Rectal smooth muscle tissue (tissue), 1 donor: ENCODE data around the gene HAND2.
A peak's percentile ranks its signal among the peaks of the same experiment; 100 is the strongest.

ENCODE experiments used
- H3K27ac ChIP-seq: one replicate; pipeline ENCODE4 v1.7.0; 2013; ENCODE audit warnings: low read depth, low read length, inconsistent platforms
- H3K27me3 ChIP-seq: one replicate; pipeline ENCODE4 v1.7.0; 2013; ENCODE audit warnings: low read length; ENCODE audit not compliant: control insufficient read depth, insufficient read depth
- H3K36me3 ChIP-seq: one replicate; pipeline ENCODE4 v1.7.0; 2013; ENCODE audit warnings: low read length; ENCODE audit not compliant: control insufficient read depth, insufficient read depth
- H3K4me1 ChIP-seq: one replicate; pipeline ENCODE4 v1.7.0; 2013; ENCODE audit warnings: low read length; ENCODE audit not compliant: control insufficient read depth, insufficient read depth
- H3K4me3 ChIP-seq: one replicate; pipeline ENCODE4 v1.7.0; 2013; ENCODE audit warnings: low read length
- H3K9ac ChIP-seq: one replicate; pipeline ENCODE4 v1.7.0; 2013; ENCODE audit warnings: low read length

The HAND2 gene

GRCh38 chr4:173522951-173523395 is 7.1 kb downstream of the HAND2 start:
- Histone ChIP-seq H3K9ac (peak overlapping the region; percentile 61), H3K27ac (peak overlapping the region; percentile 99), H3K4me1 (peaks cover 29% of the 10 kb centered on the region), H3K4me3 (peak overlapping the region; percentile 82), H3K36me3 (peaks cover 7% of the 10 kb centered on the region), H3K27me3 (peaks cover 20% of the 10 kb centered on the region)

DNA sequence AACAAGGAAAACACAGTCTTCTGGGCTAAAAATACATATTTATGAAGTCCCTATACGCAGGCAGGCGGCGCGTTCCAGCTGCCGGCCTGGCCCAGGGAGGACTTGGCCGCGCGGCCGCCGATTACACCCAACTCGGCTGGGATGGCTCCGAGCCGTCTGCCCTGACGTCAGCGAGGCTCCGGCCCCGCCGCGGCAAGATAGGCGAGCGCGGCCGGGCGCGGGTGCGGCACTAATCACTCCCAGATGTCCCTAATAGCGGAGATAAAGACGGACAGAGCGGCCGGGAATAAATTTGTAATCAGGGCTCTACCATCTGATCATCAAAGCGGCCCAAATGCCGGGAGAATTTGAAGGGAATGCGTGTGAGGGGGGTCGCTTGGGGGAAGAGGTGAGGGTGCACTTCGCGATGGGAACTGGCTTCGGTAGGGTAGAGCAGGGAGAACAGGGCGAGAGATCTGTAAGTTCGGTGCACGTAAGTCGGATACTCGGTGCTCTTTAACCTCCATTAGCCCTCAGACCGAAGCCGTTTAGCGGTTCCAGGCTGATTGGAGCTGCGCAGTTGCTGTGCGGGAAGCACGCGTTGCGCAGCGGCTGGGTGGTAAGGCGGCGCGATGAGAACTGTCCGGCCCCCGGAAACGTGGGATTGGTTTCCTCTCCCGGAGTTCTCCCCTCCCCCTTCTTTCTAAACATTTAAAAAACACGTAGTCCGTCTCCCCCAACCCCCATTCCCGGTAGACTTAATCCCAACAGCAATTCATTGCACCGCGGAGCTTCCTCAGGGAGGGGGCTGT is 7.7 kb downstream of the HAND2 start:
- H3K4me1 ChIP-seq = peaks cover 29% of the 10 kb centered on the region
- H3K27me3 ChIP-seq = peaks cover 20% of the 10 kb centered on the region
- H3K4me3 ChIP-seq = peak overlapping the region; percentile 82
- H3K27ac ChIP-seq = peak overlapping the region; percentile 99
- peak overlapping the region; percentile 74 for H3K9ac ChIP-seq
- peaks cover 5% of the 10 kb centered on the region for H3K36me3 ChIP-seq

DNA sequence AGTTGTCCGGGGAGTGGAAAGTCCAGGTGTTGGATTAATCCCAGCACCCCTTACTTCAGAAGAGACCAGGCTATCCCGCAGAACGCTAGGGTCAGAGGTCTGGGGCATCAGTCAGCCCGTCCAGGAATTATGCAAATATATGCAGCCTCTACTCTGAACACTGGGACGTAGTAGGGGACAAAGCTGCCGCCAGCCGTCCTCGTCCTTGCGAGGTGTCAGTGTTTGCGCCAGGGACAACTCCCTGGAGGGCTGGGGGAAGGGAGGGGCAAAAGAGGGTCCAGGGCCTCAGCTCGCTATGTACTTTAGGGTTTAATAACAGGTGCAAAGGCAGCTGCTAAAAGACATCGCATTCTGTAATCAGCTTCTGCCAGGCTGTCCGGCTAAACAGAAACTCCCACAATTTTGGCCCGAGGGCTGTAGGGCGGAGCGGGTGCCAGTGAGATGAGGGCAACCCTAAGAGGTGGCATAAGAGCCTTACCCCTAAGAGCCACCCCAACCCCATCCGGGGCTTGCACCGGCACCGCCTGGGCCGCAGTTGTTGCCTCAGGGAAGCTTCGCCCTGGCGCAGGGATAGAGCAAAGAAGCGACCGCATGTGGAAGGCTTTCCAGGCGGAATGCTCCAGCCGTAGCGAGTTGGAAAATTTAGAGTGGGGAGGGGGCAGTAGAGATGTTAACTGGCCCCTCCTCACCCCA is 8.4 kb downstream of the HAND2 start:
- H3K9ac ChIP-seq = peak overlapping the region; percentile 27
- peaks cover 5% of the 10 kb centered on the region for H3K36me3 ChIP-seq
- H3K27me3 ChIP-seq = peaks cover 20% of the 10 kb centered on the region
- H3K4me3 ChIP-seq = peak overlapping the region; percentile 82
- H3K4me1 ChIP-seq = peaks cover 29% of the 10 kb centered on the region
- peak overlapping the region; percentile 99 for H3K27ac ChIP-seq

- peaks cover 1% of the 10 kb centered on the region for H3K36me3 ChIP-seq
- H3K27me3 ChIP-seq = peaks cover 20% of the 10 kb centered on the region
- H3K9ac ChIP-seq = no peak overlapping the region
- peak overlapping the region; percentile 82 for H3K4me3 ChIP-seq
- H3K4me1 ChIP-seq = peaks cover 29% of the 10 kb centered on the region
- peak overlapping the region; percentile 99 for H3K27ac ChIP-seq
These were observed 9.0 kb downstream of the HAND2 start for GRCh38 chr4:173520921-173521466.

- no peak overlapping the region for H3K9ac ChIP-seq
- H3K36me3 ChIP-seq = no peaks in the 10 kb centered on the region
- peaks cover 24% of the 10 kb centered on the region for H3K27me3 ChIP-seq
- H3K27ac ChIP-seq = peak overlapping the region; percentile 99
- peaks cover 34% of the 10 kb centered on the region for H3K4me1 ChIP-seq
- peak overlapping the region; percentile 62 for H3K4me3 ChIP-seq
These were observed 10.6 kb downstream of the HAND2 start for GRCh38 chr4:173519111-173520101.

DNA sequence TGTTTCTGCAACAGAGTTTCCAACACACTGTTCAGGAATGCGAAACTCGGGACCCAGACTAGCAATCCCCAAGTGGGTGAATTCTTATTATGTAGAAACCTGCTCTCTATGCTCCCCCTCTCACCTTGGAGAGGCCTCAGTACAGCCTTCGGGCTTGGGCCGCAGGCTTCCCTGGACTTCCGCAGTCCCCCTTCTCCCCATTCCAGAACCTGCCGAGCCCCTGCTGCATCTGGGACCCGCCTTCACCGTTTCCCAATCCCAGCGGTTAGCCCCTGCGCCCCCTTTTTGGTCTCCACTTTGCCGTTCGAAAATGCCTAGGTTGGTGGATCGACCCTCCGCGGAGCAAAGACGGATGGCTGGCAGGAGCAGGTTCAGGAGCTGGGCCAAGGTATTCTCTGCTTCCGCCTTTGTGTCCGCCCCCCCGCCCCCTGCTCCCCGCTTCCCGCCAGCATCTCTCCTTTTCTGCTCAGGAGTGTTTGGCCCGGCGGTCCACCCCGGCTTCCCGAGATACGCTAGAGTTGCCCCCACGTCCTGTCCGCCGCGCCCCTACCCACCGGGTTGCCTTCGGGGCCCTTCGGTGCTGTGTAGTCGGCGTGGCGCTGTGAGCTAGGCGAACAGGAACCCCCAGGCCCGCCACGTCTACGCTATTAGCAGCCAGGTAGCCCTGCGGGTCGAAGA is 11.5 kb downstream of the HAND2 start:
- Histone ChIP-seq H3K4me3 (peak overlapping the region; percentile 62), H3K4me1 (peaks cover 33% of the 10 kb centered on the region), H3K9ac (no peak overlapping the region), H3K27me3 (peaks cover 21% of the 10 kb centered on the region), H3K36me3 (no peaks in the 10 kb centered on the region), H3K27ac (peak overlapping the region; percentile 99)

- Histone ChIP-seq H3K4me3 (peak overlapping the region; percentile 62), H3K9ac (no peak overlapping the region), H3K36me3 (no peaks in the 10 kb centered on the region), H3K4me1 (peaks cover 30% of the 10 kb centered on the region), H3K27ac (peak overlapping the region; percentile 99), H3K27me3 (peaks cover 17% of the 10 kb centered on the region)
These were observed 12.1 kb downstream of the HAND2 start for GRCh38 chr4:173517781-173518424.

GRCh38 chr4:173516621-173517524 is 13.2 kb downstream of the HAND2 start:
- peaks cover 29% of the 10 kb centered on the region for H3K4me1 ChIP-seq
- no peak overlapping the region for H3K9ac ChIP-seq
- H3K27me3 ChIP-seq = peaks cover 12% of the 10 kb centered on the region
- peak overlapping the region; percentile 32 for H3K4me3 ChIP-seq
- H3K36me3 ChIP-seq = no peaks in the 10 kb centered on the region
- H3K27ac ChIP-seq = peak overlapping the region; percentile 99

DNA sequence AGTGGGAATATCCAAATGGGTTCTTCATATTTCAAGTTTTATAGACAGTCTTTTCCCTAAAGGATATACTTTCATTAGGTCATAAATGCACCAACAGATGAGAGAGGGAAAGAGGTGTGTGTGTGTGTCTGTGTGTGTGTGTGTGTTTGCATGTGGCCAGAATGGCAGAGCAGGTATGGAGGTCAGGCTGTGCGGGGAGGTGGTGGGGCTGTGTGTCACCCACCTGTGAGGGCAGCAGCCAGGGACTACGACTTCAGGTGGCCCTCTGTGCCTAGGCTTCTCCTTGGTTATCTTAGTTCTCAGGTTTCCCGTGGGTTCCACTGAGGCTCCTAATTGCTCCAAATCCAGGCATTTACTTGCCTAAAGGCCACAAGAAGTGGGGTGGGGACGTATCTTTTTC is 14.6 kb downstream of the HAND2 start:
- Histone ChIP-seq H3K4me1 (peaks cover 16% of the 10 kb centered on the region), H3K4me3 (no peak overlapping the region), H3K36me3 (no peaks in the 10 kb centered on the region), H3K27ac (peak overlapping the region; percentile 99), H3K27me3 (peaks cover 12% of the 10 kb centered on the region), H3K9ac (no peak overlapping the region)

- Histone ChIP-seq H3K36me3 (no peaks in the 10 kb centered on the region), H3K27ac (peak overlapping the region; percentile 99), H3K9ac (no peak overlapping the region), H3K4me3 (no peak overlapping the region), H3K27me3 (peaks cover 11% of the 10 kb centered on the region), H3K4me1 (peaks cover 8% of the 10 kb centered on the region)
These were observed 15.3 kb downstream of the HAND2 start for GRCh38 chr4:173514641-173515217.
